MM.1S (cell line): ENCODE data around the gene CPT1B.

Experiments used
- CTCF ChIP-seq: fragments of 300-600 bp; sonication (generic); IDR thresholded peaks from 2 replicates; pipeline ENCODE4 v1.5.1; 2016; ENCODE audit warnings: antibody characterized with exemption, low read length, mixed read lengths
- EZH2 ChIP-seq: fragments of 300-600 bp; sonication (generic); optimal IDR thresholded peaks from 2 replicates; pipeline ENCODE3; 2017; ENCODE audit warnings: low read depth, mild to moderate bottlenecking, antibody characterized with exemption, low read length, mixed read lengths

- no peak for TF ChIP-seq CTCF
- no peak for TF ChIP-seq EZH2
Measured at GRCh38 chr22:50581950-50582492, 3.8 kb upstream of the CPT1B start.
